ENCODE data around the gene ARHGEF28. TPM values are rescaled to one million over a fixed set of nuclear protein-coding genes. Genes with fewer than 3 reads are reported as not detected.

Gene ARHGEF28
- total RNA-seq, 1 donor from 2014 or later, result 2.1 TPM

DNA sequence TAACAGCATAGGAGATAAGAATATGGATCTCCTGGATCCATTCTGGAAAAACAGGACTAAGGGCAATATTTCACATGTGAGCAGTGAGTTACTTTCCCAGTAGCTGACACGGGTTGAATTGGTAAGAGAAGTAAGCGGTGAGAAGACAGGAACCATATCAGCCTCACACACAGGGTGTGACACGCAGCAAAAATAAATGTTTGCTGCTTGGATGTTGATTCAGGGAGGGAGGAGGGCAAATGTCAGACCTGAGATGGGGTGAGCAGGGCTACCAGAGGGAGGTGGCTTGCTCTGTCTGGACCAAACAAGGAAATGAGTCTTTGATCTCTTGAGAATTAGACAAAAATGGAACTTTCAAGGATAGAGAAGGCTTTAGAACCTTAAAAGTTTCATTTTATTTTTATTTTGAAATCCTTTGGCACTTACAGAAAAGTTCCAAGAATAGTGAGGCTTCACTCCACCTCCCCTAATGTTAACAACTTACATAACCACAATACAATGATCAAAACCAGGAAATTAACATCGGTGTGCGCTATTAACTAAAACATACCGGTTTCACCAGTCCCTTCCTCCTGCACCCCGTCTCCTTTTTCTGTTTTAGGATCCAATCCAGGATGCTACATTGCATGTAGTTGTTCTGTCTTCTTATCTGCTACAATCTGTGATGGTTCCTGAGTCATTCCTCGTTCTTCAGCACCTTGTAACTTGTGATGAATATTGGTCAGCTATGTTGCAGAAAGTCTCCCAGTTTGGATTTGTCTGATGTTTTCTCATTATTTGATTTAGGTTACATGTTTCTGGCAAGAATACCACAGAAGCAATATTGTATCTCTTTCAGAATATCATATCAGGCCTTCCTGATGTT is 20.5 kb upstream of the ARHGEF28 start:
- intact Hi-C loops (cut with micrococcal nuclease), result no loop called here

DNA sequence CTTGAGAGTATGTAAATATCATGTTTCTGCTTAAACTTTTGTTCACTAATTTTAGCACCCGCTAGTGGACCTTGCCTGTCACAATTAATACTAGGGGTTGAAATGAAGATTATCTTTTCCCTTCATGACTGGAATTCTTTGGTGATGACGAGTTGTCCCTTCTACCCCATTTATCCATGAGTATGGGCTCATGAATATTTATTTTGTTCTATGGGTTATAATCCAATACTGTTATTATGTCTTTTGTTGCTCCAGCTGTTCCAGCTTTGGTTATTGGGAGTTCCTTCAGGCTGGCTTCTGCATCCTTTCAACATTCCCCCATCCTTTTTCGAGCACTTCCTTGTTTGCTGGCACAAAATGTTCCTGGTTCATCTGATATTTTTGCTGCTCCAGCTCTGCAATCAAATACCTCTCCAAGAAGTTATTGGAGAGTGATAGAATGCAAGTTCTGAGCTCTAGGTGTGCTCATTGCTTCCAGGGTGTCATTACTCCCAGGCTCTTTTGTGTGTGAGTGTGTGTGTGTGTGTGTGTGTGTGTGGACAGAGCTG is 19.7 kb upstream of the ARHGEF28 start:
- no peak for DNase-seq
- no peak overlapping the region for H3K27ac ChIP-seq (replicated peaks)
- H3K4me3 ChIP-seq, result no peak overlapping the region

More for the DNA sequence above, 20.5 kb upstream of the ARHGEF28 start:
- H3K27me3 ChIP-seq (ENCODE audit: low read depth), result no peaks in the 10 kb centered on the region
- H3K9me3 ChIP-seq (replicated peaks), result peaks cover 16% of the 10 kb centered on the region
- no peak for DNase-seq
- H3K27ac ChIP-seq (replicated peaks), result no peak overlapping the region
- H3K4me3 ChIP-seq, result no peak overlapping the region
- H3K36me3 ChIP-seq, result no peaks in the 10 kb centered on the region
- H3K4me1 ChIP-seq, result no peaks in the 10 kb centered on the region
- TF ChIP-seq, protein P1, sequence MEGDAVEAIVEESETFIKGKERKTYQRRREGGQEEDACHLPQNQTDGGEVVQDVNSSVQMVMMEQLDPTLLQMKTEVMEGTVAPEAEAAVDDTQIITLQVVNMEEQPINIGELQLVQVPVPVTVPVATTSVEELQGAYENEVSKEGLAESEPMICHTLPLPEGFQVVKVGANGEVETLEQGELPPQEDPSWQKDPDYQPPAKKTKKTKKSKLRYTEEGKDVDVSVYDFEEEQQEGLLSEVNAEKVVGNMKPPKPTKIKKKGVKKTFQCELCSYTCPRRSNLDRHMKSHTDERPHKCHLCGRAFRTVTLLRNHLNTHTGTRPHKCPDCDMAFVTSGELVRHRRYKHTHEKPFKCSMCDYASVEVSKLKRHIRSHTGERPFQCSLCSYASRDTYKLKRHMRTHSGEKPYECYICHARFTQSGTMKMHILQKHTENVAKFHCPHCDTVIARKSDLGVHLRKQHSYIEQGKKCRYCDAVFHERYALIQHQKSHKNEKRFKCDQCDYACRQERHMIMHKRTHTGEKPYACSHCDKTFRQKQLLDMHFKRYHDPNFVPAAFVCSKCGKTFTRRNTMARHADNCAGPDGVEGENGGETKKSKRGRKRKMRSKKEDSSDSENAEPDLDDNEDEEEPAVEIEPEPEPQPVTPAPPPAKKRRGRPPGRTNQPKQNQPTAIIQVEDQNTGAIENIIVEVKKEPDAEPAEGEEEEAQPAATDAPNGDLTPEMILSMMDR (IDR thresholded peaks at IDR 0.05; ENCODE audit: borderline replicate concordance), result no peak

DNA sequence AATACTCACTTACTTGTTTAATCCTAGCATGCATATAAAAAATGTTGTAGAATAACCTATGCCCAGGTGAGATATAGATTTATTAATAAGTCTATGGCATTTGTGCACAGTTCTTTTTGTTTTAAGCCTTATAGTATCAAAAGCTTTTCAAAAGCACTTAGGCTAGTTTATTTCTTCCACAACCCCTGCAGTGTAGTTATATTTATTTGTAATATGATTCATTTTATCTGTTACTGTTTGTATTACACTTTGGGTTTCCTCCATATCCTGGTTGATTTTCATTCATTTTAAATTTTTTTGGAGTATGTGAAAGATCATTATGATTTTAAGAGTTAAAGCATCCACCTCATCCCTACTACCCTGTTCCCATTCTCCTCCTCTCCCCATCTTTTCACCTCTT is 18.8 kb upstream of the ARHGEF28 start:
- Histone ChIP-seq H3K9me3 (replicated peaks) (peaks cover 4% of the 10 kb centered on the region), H3K4me3 (no peak overlapping the region), H3K36me3 (no peaks in the 10 kb centered on the region), H3K27me3 (ENCODE audit: low read depth) (peaks cover 5% of the 10 kb centered on the region), H3K27ac (replicated peaks) (no peak overlapping the region), H3K4me1 (no peaks in the 10 kb centered on the region)
- no peak for DNase-seq
- intact Hi-C loops (cut with micrococcal nuclease), result no loop called here
- TF ChIP-seq, protein P1 (IDR thresholded peaks at IDR 0.05; ENCODE audit: borderline replicate concordance), result no peak

More for the DNA sequence above, 19.7 kb upstream of the ARHGEF28 start:
- Histone ChIP-seq H3K4me1 (no peaks in the 10 kb centered on the region), H3K36me3 (no peaks in the 10 kb centered on the region), H3K27me3 (ENCODE audit: low read depth) (no peaks in the 10 kb centered on the region), H3K9me3 (replicated peaks) (peaks cover 14% of the 10 kb centered on the region)
- TF ChIP-seq, protein P1 (IDR thresholded peaks at IDR 0.05; ENCODE audit: borderline replicate concordance), result no peak
- intact Hi-C loops (cut with micrococcal nuclease), result no loop called here

DNA sequence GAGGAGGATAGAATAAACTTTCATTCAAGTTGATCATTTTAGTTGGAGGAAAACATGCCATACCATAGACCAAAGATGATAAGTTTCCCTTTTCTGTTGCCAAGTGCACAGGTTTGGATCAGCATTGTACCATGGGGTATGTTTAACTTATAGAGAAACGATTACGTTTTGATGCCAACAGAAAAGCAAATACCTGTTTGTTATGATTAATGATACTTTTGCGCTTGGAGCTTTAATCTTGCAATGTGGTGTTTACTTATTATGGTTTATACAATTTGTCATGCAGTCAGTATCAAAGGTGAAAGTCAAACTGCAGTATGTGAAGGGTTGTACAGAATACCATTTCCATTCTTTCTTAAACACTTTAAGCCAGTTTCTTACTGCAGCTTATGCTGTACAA is 13.2 kb upstream of the ARHGEF28 start:
- intact Hi-C loops (cut with micrococcal nuclease), result no loop called here
- no peak overlapping the region for H3K27ac ChIP-seq (replicated peaks)
- TF ChIP-seq, protein P1 (IDR thresholded peaks at IDR 0.05; ENCODE audit: borderline replicate concordance), result no peak
- H3K9me3 ChIP-seq (replicated peaks), result no peaks in the 10 kb centered on the region
- no peak for DNase-seq
- peaks cover 5% of the 10 kb centered on the region for H3K27me3 ChIP-seq (ENCODE audit: low read depth)
- H3K36me3 ChIP-seq, result no peaks in the 10 kb centered on the region
- no peaks in the 10 kb centered on the region for H3K4me1 ChIP-seq
- H3K4me3 ChIP-seq, result no peak overlapping the region

DNA sequence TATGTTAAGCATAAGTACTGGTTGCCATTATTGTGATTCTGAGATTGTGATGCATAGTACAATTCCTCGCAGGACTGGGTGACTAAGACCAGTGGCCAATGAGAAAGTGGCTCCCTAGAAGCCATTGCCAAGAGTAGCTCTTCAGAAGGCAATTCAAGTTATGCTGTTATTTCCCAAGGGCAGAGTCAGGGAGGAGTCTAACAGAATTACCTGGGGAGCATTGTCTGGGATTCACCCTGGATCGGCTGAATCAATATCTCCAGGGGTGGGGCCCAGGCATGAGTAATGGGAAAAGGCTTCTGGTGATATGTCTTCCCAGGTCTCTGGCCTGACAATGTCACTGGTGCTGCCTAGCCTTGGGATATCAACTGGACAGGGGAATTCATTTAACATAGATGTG is 10.9 kb upstream of the ARHGEF28 start:
- Histone ChIP-seq H3K27ac (replicated peaks) (no peak overlapping the region), H3K4me3 (no peak overlapping the region), H3K36me3 (no peaks in the 10 kb centered on the region), H3K27me3 (ENCODE audit: low read depth) (peaks cover 5% of the 10 kb centered on the region), H3K9me3 (replicated peaks) (no peaks in the 10 kb centered on the region), H3K4me1 (no peaks in the 10 kb centered on the region)
- intact Hi-C loops (cut with micrococcal nuclease), result no loop called here
- no peak for DNase-seq
- TF ChIP-seq, protein P1 (IDR thresholded peaks at IDR 0.05; ENCODE audit: borderline replicate concordance), result no peak
